Stimulated activated CD8-positive, alpha-beta memory T cell treated with anti-CD3 and anti-CD28 coated beads, Interleukin-2, amount 100 ng/mL, for 48 hours (primary cell): Measurements from ENCODE around the gene GALM.

Experiments
- DNase-seq, 2 donors: peaks; one replicate each; pipeline ENCODE4 v3.0.0-alpha.2; 2020; ENCODE audit warnings: low read depth in 2 of 2

GALM gene

DNA sequence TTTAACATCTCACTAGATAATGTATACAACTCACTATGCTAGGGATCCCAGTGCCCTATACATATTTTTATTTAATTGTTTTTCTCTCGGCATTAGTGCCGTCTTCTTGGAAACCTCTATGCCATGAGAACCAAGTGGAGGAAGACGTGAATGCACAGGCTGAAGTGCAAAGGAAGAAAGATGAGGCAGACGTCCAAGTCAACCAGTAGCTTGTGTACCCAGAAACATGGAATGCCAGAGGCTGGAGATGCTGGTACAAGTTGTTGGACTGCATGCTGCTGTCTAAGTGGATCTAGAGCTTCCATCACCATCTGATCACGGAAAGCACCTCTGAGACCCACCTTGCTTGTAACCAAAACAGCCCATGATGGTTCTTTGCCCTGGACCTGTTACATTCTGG, 99.6 kb downstream of the GALM start:
- DNase-seq, result no peak

DNA sequence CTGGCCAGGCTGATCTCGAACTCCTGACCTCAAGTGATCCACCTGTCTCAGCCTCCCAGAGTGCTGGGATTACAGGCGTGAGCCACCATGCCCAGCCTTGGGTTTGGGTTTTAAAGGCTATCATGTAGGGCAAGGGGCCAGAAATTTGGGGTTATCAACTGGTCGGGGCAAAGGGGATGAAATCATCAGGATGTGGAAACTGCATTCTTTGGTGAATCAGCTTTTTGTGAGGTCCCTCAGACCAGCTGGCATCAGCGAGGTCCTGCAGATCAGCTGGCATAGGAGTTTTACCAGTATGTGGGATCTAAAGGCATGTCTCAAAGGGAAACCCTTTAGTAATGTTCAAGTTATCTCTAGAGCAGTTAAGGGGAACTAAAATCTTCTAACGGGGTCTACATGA, 105.7 kb downstream of the GALM start:
- DNase-seq, result no peak

DNA sequence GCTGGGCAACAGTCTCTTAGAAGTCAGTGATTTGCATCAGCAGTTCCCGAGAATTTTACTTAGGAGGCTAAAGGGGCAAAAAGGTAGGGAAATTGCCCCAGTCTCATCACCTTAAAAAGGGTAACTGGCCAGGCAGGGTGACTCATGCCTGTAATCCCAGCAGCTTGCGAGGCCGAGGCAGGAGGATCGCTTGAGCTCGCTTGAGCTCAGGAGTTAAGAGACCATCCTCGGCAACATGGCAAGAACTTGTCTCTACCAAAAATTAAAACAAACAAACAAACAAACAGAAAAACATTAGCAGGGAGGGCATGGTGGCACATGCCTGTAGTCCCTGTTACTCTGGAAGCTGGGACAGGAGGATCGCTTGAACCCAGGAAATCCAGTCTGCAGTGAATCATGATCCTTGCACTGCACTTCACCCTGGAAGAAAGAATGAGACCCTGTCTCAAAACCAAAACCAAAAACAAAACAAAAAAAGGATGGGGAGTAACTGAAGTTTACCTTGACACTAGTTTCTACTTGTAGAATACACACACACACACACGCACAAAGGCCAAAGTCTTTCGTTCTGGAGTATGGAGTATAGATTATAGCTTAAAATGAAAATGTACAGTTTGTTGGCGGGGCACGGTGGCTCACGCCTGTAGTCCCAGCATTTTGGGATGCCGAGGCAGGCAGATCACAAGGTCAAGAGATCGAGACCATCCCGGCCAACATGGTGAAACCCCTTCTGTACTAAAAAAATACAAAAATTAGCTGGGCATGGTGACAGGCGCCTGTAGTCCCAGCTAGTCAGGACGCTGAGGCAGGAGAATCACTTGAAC, 109.4 kb downstream of the GALM start:
- no peak for DNase-seq

DNA sequence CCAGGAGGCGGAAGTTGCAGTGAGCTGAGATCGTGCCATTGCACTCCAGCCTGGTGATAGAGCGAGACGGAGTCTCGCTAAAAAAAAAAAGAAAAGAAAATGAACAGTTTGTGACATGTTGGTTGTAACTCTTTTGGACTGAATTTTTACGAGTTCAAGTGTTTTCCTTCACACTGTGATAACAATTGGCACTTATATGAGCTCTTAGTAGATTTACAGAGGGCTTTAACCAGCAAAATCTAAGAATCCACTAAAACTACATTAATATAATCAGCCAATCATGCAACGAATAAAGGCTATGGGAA, 110.0 kb downstream of the GALM start:
- no peak for DNase-seq

DNA sequence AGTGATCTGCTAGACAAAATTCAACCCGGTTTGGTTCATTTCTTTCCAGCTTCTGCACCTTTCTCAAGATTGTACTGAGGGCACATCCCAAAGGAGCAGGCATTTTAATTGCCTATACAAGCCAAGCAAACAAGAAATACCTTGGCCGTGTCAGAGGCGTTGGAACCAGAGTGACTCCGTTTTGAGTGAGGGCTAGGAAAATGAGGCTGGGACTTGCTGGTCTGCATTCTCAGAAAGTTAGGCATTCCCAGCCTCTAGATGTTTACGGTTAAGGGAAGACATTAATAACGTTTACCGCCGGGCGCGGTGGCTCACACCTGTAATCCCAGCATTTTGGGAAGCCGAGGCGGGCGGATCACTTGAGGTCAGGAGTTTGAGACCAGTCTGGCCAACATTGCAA, 110.6 kb downstream of the GALM start:
- no peak for DNase-seq

DNA sequence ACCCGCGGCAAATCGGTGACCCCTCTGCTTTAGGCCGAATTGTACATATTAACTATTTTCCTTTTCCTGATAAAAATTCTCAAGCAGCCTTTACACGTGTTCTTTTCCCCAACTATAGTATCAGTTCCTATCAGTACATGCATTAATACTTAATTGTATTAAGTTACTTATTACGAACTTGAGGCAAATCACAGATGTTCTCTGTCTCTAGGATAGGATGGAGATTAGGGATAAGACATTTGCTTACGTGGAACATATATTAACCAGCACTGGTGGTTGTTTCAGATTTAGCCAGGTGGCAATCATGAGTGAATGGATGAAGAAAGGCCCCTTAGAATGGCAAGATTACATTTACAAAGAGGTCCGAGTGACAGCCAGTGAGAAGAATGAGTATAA, 112.8 kb downstream of the GALM start:
- no peak for DNase-seq

DNA sequence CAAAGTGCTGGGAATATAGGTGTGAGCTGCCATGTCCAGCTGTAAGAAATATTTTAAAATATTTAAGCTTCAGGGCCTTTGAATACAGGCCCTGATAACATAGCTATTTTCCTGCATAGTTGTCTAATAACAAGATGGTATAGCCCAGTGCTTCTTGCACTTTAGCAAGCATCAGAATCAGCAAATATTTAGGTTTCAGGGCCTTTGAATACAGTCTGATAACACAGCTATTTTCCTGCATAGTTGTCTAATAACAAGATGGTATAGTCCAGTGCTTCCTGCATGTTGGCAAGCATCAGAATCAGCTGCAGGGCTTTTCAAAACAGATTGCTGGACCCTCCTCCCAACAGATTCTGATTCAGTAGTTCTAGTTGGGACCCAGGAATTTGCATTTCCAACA, 117.7 kb downstream of the GALM start:
- DNase-seq, result no peak
